Neural cell (in vitro differentiated cells): ENCODE measurements around the gene ARL10.

Experiments
- EP300 ChIP-seq: fragments of 450-650 bp; conservative IDR thresholded peaks from 2 replicates; pipeline ENCODE4 v1.6.1; 2014; ENCODE audit warnings: antibody characterized with exemption, mild to moderate bottlenecking, moderate library complexity; ENCODE audit not compliant: poor library complexity, severe bottlenecking
- EZH2 ChIP-seq: fragments of 200-600, 300-800 bp; shearing (Covaris generic), sonication (generic); IDR thresholded peaks from 2 replicates; pipeline ENCODE4 v1.6.1; 2014; ENCODE audit warnings: antibody characterized with exemption, low read length, borderline replicate concordance, mild to moderate bottlenecking; ENCODE audit not compliant: insufficient read depth, poor library complexity, severe bottlenecking
- MXI1 ChIP-seq: fragments of 450-650 bp; conservative IDR thresholded peaks from 2 replicates; pipeline ENCODE4 v1.6.1; 2014; ENCODE audit warnings: antibody characterized with exemption, mild to moderate bottlenecking; ENCODE audit not compliant: poor library complexity, severe bottlenecking
- POLR2AphosphoS5 ChIP-seq: IDR thresholded peaks from 2 replicates; pipeline ENCODE4 v1.6.1; 2012
- RAD21 ChIP-seq: fragments of 450-650 bp; conservative IDR thresholded peaks from 2 replicates; pipeline ENCODE4 v1.6.1; 2014; ENCODE audit warnings: antibody characterized with exemption, mild to moderate bottlenecking, moderate library complexity
- TAF1 ChIP-seq: IDR thresholded peaks from 2 replicates; pipeline ENCODE4 v1.6.1; 2012; ENCODE audit warnings: low read depth
- TF ChIP-seq, protein P1 (sequence below): fragments of 450-650 bp; IDR thresholded peaks from 2 replicates; pipeline ENCODE4 v1.5.1; 2014; ENCODE audit warnings: antibody characterized with exemption, mild to moderate bottlenecking, moderate library complexity; ENCODE audit not compliant: poor library complexity, severe bottlenecking
- TF ChIP-seq, protein P2 (sequence below): IDR thresholded peaks from 2 replicates; pipeline ENCODE4 v1.6.1; 2012; ENCODE audit warnings: borderline replicate concordance

GRCh38 chr5:176379881-176380280, 14.6 kb downstream of the ARL10 start:
- TF ChIP-seq, protein P1, sequence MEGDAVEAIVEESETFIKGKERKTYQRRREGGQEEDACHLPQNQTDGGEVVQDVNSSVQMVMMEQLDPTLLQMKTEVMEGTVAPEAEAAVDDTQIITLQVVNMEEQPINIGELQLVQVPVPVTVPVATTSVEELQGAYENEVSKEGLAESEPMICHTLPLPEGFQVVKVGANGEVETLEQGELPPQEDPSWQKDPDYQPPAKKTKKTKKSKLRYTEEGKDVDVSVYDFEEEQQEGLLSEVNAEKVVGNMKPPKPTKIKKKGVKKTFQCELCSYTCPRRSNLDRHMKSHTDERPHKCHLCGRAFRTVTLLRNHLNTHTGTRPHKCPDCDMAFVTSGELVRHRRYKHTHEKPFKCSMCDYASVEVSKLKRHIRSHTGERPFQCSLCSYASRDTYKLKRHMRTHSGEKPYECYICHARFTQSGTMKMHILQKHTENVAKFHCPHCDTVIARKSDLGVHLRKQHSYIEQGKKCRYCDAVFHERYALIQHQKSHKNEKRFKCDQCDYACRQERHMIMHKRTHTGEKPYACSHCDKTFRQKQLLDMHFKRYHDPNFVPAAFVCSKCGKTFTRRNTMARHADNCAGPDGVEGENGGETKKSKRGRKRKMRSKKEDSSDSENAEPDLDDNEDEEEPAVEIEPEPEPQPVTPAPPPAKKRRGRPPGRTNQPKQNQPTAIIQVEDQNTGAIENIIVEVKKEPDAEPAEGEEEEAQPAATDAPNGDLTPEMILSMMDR: no peak
- TF ChIP-seq POLR2AphosphoS5 (no peak), MXI1 (no peak), EZH2 (no peak), EP300 (no peak), RAD21 (no peak), TAF1 (no peak)
- TF ChIP-seq, protein P2, sequence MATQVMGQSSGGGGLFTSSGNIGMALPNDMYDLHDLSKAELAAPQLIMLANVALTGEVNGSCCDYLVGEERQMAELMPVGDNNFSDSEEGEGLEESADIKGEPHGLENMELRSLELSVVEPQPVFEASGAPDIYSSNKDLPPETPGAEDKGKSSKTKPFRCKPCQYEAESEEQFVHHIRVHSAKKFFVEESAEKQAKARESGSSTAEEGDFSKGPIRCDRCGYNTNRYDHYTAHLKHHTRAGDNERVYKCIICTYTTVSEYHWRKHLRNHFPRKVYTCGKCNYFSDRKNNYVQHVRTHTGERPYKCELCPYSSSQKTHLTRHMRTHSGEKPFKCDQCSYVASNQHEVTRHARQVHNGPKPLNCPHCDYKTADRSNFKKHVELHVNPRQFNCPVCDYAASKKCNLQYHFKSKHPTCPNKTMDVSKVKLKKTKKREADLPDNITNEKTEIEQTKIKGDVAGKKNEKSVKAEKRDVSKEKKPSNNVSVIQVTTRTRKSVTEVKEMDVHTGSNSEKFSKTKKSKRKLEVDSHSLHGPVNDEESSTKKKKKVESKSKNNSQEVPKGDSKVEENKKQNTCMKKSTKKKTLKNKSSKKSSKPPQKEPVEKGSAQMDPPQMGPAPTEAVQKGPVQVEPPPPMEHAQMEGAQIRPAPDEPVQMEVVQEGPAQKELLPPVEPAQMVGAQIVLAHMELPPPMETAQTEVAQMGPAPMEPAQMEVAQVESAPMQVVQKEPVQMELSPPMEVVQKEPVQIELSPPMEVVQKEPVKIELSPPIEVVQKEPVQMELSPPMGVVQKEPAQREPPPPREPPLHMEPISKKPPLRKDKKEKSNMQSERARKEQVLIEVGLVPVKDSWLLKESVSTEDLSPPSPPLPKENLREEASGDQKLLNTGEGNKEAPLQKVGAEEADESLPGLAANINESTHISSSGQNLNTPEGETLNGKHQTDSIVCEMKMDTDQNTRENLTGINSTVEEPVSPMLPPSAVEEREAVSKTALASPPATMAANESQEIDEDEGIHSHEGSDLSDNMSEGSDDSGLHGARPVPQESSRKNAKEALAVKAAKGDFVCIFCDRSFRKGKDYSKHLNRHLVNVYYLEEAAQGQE: no peak
